ENCODE data around the gene ZNF583. TPM values are rescaled to one million over a fixed set of nuclear protein-coding genes. Genes with fewer than 3 reads are reported as not detected.

The ZNF583 gene
- 2.1 to 2.8 TPM (median 2.2 TPM) in 5 replicates for total RNA-seq (2022; extraction: Qiagen RNA extraction)

GRCh38 chr19:56403764-56404704 is at the start of gene ZNF583:
Gene ZNF583, plus strand, starts transcription at chr19:56404332. Its CDS starts 2,783 bp downstream, at chr19:56407115.

GRCh38 chr19:56393119-56394012 is 10.8 kb upstream of the ZNF583 start, which contains the start of gene ZNF582:
Gene ZNF582, minus strand, starts transcription at chr19:56393534. Its CDS starts 1,782 bp downstream, at chr19:56391752.

Other genes with a start within 250 kb of the ZNF583 start
- not detected in 5 replicates for gene GALP, start 228.3 kb upstream of the ZNF583 start, total RNA-seq (2022; extraction: Qiagen RNA extraction)
- 0.06 to 0.13 TPM (median 0.06 TPM) in 3 of 5 replicates, not detected in the others for gene ZSCAN5B, start 206.5 kb upstream of the ZNF583 start, total RNA-seq (2022; extraction: Qiagen RNA extraction)
- not detected in 5 replicates for gene ZSCAN5C, start 202.1 kb upstream of the ZNF583 start, total RNA-seq (2022; extraction: Qiagen RNA extraction)
- gene EDDM13, start 131.6 kb upstream of the ZNF583 start, total RNA-seq (2022; extraction: Qiagen RNA extraction): not detected in 5 replicates
- 6.7 to 8.7 TPM (median 7.5 TPM) in 5 replicates for gene ZSCAN5A, start 89.5 kb upstream of the ZNF583 start, total RNA-seq (2022; extraction: Qiagen RNA extraction)
- gene ZNF582, start 10.8 kb upstream of the ZNF583 start, total RNA-seq (2022; extraction: Qiagen RNA extraction): 0.95 to 1.6 TPM (median 1.1 TPM) in 5 replicates
- gene ZNF667, start 73.0 kb downstream of the ZNF583 start, total RNA-seq (2022; extraction: Qiagen RNA extraction): not detected in 5 replicates
- gene ZNF471, start 103.5 kb downstream of the ZNF583 start, total RNA-seq (2022; extraction: Qiagen RNA extraction): 0.02 to 0.13 TPM (median 0.03 TPM) in 5 replicates
- gene ZFP28, start 134.6 kb downstream of the ZNF583 start, total RNA-seq (2022; extraction: Qiagen RNA extraction): 3.6 to 4.9 TPM (median 4.3 TPM) in 5 replicates
- 1.3 to 1.7 TPM (median 1.5 TPM) in 5 replicates for gene ZNF470, start 163.1 kb downstream of the ZNF583 start, total RNA-seq (2022; extraction: Qiagen RNA extraction)
- 8.8 to 11.8 TPM (median 10.9 TPM) in 5 replicates for gene ZNF71, start 191.0 kb downstream of the ZNF583 start, total RNA-seq (2022; extraction: Qiagen RNA extraction)
- gene SMIM17, start 238.8 kb downstream of the ZNF583 start, total RNA-seq (2022; extraction: Qiagen RNA extraction): 0.10 TPM in 1 of 5 replicates, not detected in the others

Measured in A549 treated with Hydrocortisone at 1 μM for 4 hours (cell line).